ENCODE data around the gene CFAP74.

The CFAP74 gene

DNA sequence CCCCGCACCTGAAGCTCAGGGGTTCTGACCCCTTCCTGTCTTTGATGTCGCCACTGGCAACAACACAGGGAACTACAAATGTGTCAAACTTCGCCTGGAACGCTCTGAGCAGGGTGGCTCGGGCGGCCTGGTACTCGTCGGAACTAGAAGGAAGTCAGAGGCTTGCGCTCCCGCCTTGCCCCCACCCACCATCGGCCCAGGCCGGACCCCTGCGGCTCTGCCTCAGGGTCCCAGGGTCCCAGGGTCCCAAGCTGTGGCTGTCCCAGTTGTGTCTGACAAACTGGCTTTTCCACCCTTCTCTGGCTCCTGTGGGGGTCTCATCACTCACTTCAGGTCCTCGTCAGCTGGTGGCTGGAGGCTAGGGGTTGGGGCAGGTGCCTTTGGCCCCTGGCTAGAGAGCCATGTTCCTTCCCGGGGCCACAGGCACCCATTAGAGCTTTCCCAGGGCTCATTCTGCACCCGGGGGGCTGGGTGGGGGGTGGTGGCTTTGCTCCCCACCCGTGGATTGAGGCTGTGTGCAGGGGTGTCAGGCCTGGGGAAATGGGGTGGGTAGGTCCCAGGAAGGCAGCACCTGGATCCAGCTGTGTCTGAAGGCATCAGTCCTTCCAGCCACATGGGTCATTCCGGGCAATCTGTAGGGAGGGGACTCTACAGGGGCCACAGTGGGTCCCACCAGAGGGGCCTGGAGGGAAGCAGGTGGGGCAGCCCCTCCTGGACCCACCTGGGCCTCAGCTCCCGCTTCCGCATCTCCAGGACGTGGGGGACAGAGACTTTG is 76.5 kb downstream of the CFAP74 start:
- TF ChIP-seq, protein P1, sequence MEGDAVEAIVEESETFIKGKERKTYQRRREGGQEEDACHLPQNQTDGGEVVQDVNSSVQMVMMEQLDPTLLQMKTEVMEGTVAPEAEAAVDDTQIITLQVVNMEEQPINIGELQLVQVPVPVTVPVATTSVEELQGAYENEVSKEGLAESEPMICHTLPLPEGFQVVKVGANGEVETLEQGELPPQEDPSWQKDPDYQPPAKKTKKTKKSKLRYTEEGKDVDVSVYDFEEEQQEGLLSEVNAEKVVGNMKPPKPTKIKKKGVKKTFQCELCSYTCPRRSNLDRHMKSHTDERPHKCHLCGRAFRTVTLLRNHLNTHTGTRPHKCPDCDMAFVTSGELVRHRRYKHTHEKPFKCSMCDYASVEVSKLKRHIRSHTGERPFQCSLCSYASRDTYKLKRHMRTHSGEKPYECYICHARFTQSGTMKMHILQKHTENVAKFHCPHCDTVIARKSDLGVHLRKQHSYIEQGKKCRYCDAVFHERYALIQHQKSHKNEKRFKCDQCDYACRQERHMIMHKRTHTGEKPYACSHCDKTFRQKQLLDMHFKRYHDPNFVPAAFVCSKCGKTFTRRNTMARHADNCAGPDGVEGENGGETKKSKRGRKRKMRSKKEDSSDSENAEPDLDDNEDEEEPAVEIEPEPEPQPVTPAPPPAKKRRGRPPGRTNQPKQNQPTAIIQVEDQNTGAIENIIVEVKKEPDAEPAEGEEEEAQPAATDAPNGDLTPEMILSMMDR (IDR thresholded peaks at IDR 0.05; ENCODE audit: low read depth, low read length) = no peak
- H3K4me3 ChIP-seq (ENCODE audit: low read depth, low read length) = no peak overlapping the region

DNA sequence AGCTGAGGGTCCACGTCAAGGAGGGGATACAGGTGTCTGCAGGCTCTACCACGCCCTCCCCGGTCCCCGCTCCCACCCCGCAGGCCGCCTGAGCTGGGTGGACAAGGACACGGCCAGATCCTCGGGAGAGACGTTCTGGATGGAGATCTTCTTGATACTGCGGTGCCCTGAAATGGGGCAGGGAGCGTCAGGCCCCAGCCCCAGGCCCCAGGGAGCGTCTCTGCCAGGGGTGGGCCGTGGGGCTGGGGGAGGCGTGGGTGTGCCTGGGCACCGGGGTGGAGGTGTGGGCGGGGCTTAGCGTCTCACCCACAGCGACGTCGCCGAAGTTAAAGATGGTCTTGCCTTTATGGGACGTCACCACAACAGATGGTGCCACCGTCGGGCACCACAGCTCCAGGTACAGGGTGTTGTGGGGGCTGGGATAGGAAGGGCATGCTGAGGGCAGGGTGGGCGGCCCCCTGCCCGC is 77.2 kb downstream of the CFAP74 start:
- H3K4me3 ChIP-seq (ENCODE audit: low read depth, low read length) = no peak overlapping the region

DNA sequence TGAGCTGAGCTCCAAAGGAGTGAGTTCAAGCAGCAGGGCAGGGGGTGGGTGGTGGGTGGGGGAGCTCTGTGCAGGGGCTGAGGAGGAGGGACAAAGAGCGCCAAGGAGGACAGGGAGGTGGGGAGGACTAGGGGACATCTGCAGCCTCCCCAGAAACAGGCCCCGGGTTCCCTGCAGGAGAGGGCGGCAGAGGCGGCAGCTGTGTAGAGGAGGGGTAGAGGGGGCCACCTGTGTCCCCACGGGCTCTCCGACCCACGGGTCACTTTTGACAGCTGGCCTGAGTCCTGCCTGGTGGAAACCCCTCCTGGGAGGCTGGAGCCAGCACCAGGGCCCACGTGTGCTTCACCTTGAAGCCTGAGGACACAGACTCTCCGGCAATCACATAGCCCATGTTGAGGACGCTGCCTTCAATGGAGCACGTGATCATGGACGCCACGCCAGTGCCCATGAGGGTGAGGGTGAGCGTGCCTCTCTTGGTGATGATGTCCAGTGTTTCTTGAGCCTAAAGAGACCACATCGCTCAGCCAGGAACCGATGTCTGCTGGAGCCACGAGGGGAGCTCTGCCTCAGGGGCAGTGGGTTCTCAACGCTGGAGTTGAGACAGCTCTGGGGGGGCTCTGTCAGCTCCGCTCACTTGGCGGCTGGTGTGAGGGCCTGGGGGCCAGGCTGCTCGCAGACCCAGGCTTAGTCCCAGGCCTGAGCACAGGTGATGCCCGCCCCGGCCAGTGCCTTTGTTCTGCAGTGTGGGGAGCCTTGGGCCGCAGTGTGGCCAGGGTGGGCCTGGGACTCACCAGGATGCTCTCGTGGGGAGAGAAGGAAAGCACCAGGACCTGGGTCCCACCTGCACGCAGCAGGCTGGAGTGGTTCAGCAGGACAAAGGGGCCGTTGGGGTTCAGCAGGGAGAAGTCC is 77.9 kb downstream of the CFAP74 start:
- TF ChIP-seq, protein P1 (IDR thresholded peaks at IDR 0.05; ENCODE audit: low read depth, low read length) = no peak
- H3K4me3 ChIP-seq (ENCODE audit: low read depth, low read length) = no peak overlapping the region

More for the DNA sequence above, 77.2 kb downstream of the CFAP74 start:
- TF ChIP-seq, protein P1 (IDR thresholded peaks at IDR 0.05; ENCODE audit: low read depth, low read length) = no peak

DNA sequence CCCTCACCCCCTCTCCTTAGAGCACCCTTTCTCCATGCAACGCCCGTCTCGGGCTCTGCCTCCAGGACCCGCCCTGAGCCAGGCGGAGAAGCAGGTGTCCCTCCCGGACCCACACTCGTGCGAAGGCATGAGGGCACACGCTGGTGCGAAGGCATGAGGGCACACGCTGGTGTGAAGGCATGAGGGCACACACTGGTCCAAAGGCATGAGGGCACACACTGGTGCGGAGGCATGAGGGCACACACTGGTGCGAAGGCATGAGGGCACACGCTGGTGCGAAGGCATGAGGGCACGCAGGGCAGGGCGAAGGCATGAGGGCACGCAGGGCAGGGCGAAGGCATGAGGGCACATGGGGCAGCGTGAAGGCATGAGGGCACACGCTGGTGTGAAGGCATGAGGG is 78.7 kb downstream of the CFAP74 start:
- no peak overlapping the region for H3K4me3 ChIP-seq (ENCODE audit: low read depth, low read length)
- TF ChIP-seq, protein P1 (IDR thresholded peaks at IDR 0.05; ENCODE audit: low read depth, low read length) = no peak

DNA sequence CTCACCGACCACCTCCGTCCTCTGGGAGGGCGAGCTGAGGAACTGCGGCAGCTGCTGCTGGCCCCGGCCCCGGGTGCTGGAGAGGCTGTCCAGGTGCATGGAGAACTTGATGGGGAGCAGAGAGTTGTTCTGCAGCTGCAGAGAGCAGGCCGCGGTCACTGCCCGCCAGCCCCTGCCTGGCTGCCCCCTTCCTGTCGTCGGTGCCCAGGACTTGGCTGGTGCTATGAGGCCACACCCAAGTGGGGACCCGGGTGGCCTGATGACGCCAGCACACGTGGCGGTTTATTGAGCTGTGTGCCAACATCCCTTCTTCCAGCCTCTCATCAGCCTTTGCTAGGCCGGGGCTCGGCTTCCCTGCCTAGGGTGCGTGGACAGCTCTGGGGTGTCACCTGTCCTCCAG is 79.2 kb downstream of the CFAP74 start:
- no peak overlapping the region for H3K4me3 ChIP-seq (ENCODE audit: low read depth, low read length)
- TF ChIP-seq, protein P1 (IDR thresholded peaks at IDR 0.05; ENCODE audit: low read depth, low read length) = no peak

DNA sequence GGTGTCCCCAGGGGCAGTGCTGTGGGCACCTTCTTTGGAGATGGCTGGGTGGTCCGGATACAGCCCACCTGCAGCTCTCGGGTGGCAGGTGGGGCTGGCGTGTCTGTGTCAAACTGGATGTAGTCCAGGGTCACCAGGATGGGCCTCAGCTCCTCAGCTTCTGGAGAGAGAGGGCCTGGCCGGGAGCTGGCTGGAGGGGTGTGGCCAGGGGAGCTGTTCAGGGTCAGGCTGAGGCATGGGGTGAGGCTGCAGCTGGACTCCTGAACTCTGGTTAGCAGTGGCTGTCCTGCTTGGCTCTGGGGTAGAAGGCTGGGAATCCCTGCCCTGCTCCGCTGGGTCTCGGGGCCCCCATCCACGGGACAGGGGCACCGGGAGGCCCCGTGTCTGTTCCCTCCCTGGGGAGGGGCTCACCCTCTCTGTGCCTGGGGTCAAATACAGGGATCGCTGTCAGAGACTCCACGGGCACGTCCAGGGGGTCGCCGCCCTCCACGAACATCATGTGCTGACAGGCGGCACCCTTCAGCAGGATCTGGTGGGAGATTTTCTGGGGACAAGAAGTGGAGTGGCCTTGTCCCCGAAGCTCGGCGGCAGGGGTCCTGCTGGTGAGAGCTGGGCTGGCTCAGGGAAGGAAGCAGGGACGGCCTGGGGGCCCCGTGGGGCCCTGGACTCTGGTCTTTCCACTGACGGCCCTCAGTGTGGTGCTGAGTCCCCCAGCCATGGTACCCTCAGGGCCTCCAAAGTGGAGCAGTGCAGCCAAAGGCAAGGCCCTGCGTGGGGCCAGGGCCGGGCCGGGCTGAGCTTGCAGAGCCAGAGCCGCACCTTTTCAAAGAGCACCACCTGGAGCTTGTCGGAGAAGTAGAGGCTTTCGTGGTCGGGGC is 80.4 kb downstream of the CFAP74 start:
- no peak overlapping the region for H3K4me3 ChIP-seq (ENCODE audit: low read depth, low read length)
- TF ChIP-seq, protein P1 (IDR thresholded peaks at IDR 0.05; ENCODE audit: low read depth, low read length) = no peak

Measured in WI38 (cell line).